SK-N-SH (cell line): Measurements from ENCODE around the gene TMEM98.

Experiments used
- CHD2 ChIP-seq: fragments of 150-350 bp; IDR thresholded peaks from 2 replicates; pipeline ENCODE4 v1.6.1; 2018; ENCODE audit warnings: low read length; ENCODE audit not compliant: partially characterized antibody
- CTCF ChIP-seq: fragments of 200-600 bp; sonication (generic); IDR thresholded peaks from 2 replicates; pipeline ENCODE4 v1.6.1; 2017; ENCODE audit warnings: antibody characterized with exemption, mild to moderate bottlenecking, moderate library complexity
- ELF1 ChIP-seq: IDR thresholded peaks from 2 replicates; pipeline ENCODE4 v1.4.0; 2012
- EP300 ChIP-seq, 2 experiments: IDR thresholded peaks; 2 replicates each; pipeline versions ENCODE4 v1.4.0 to v1.6.1; 2012; ENCODE audit warnings: borderline replicate concordance in 1 of 2, low read depth in 1 of 2, low read length in 1 of 2
- FOSL2 ChIP-seq: IDR thresholded peaks from 2 replicates; pipeline ENCODE4 v1.4.0; 2012; ENCODE audit warnings: low read depth, mild to moderate bottlenecking, moderate library complexity, borderline replicate concordance
- GABPA ChIP-seq: IDR thresholded peaks from 2 replicates; pipeline ENCODE4 v1.4.0; 2012; ENCODE audit warnings: low read depth, mild to moderate bottlenecking
- NRF1 ChIP-seq: IDR thresholded peaks from 2 replicates; pipeline ENCODE4 v1.6.1; 2012; ENCODE audit warnings: low read depth, mild to moderate bottlenecking, low read length
- POLR2AphosphoS5 ChIP-seq: IDR thresholded peaks from 2 replicates; pipeline ENCODE4 v1.6.1; 2012; ENCODE audit warnings: low read depth, low read length
- RAD21 ChIP-seq: IDR thresholded peaks from 2 replicates; pipeline ENCODE4 v1.6.1; 2012; ENCODE audit warnings: mild to moderate bottlenecking, low read length
- TCF12 ChIP-seq: IDR thresholded peaks from 2 replicates; pipeline ENCODE4 v1.4.0; 2012
- USF1 ChIP-seq: IDR thresholded peaks from 2 replicates; pipeline ENCODE4 v1.4.0; 2012; ENCODE audit warnings: low read depth, borderline replicate concordance
- USF2 ChIP-seq: fragments of 150-350 bp; IDR thresholded peaks from 2 replicates; pipeline ENCODE4 v1.6.1; 2017; ENCODE audit warnings: antibody characterized with exemption, low read length, low read depth, borderline replicate concordance

GRCh38 chr17:32962320-32962711 is 34.4 kb downstream of the TMEM98 start:
- TF ChIP-seq TCF12 (no peak), RAD21 (no peak), GABPA (no peak), POLR2AphosphoS5 (no peak), USF1 (no peak), CHD2 (no peak), NRF1 (no peak), EP300 (IDR thresholded peaks at IDR 0.05; ENCODE audit: borderline replicate concordance in 1 of 2, low read depth in 1 of 2, low read length in 1 of 2) (no peak), USF2 (no peak), FOSL2 (no peak), ELF1 (no peak), CTCF (no peak)
